Measurements from ENCODE around the gene LILRB1.

LILRB1 gene

GRCh38 chr19:54667217-54667616, 36.9 kb downstream of the LILRB1 start:
- H2BK5ac ChIP-seq (ENCODE audit: low read depth, low read length, poor library complexity), result no peak overlapping the region
- H2BK12ac ChIP-seq (ENCODE audit: low read length), result no peak overlapping the region
- H3K79me2 ChIP-seq (ENCODE audit: control insufficient read depth, insufficient read depth, low read length, poor library complexity), result no peaks in the 10 kb centered on the region
- no peak overlapping the region for H4K8ac ChIP-seq (ENCODE audit: low read depth, low read length)
- no peaks in the 10 kb centered on the region for H3K27me3 ChIP-seq (ENCODE audit: insufficient read depth, low read length)
- no peak overlapping the region for H3K27ac ChIP-seq (ENCODE audit: low read depth, low read length)
- H3K4me1 ChIP-seq (ENCODE audit: control insufficient read depth in 1 of 2, insufficient read depth in 2 of 2, low read length in 2 of 2), result no peaks in the 10 kb centered on the region
- H3K4me2 ChIP-seq (ENCODE audit: low read length), result no peak overlapping the region
- H3K14ac ChIP-seq (ENCODE audit: low read length), result no peak overlapping the region
- no CpG with 5 or more reads among the region's 12 CpGs for WGBS (ENCODE audit: extremely low coverage, insufficient coverage, insufficient read length)
- H3K4me3 ChIP-seq (ENCODE audit: low read depth, low read length), result no peak overlapping the region
- no peaks in the 10 kb centered on the region for H3K79me1 ChIP-seq (ENCODE audit: low read length)
- no peak overlapping the region for H3K9ac ChIP-seq (ENCODE audit: low read length)
- H4K12ac ChIP-seq (ENCODE audit: low read depth, low read length), result no peak overlapping the region
- H3K4ac ChIP-seq (ENCODE audit: low read depth, low read length), result no peak overlapping the region
- H2AFZ ChIP-seq (ENCODE audit: insufficient read depth, low read length, poor library complexity), result no peak overlapping the region
- H3K23ac ChIP-seq (ENCODE audit: low read length), result no peak overlapping the region
- H3K9me3 ChIP-seq (ENCODE audit: insufficient read depth, low read depth, low read length), result peaks cover 62% of the 10 kb centered on the region
- no peak overlapping the region for H3K18ac ChIP-seq (ENCODE audit: low read length)
- no peak overlapping the region for H2AK5ac ChIP-seq (ENCODE audit: low read length)
- no peak overlapping the region for H4K91ac ChIP-seq (ENCODE audit: low read depth, low read length)
- DNase-seq, result no peak
- no peak overlapping the region for H2BK120ac ChIP-seq (ENCODE audit: insufficient read depth, low read length, poor library complexity)
- no peaks in the 10 kb centered on the region for H3K36me3 ChIP-seq (ENCODE audit: control insufficient read depth in 1 of 2, insufficient read depth in 2 of 2, low read length in 2 of 2)

- no peak overlapping the region for H3K23ac ChIP-seq (ENCODE audit: low read length)
- H3K4me1 ChIP-seq (ENCODE audit: control insufficient read depth in 1 of 2, insufficient read depth in 2 of 2, low read length in 2 of 2), result no peaks in the 10 kb centered on the region
- no peak overlapping the region for H2BK12ac ChIP-seq (ENCODE audit: low read length)
- no peak overlapping the region for H2AK5ac ChIP-seq (ENCODE audit: low read length)
- H3K9me3 ChIP-seq (ENCODE audit: insufficient read depth, low read depth, low read length), result peaks cover 59% of the 10 kb centered on the region
- H3K27me3 ChIP-seq (ENCODE audit: insufficient read depth, low read length), result no peaks in the 10 kb centered on the region
- H3K4me2 ChIP-seq (ENCODE audit: low read length), result no peak overlapping the region
- no peak overlapping the region for H4K8ac ChIP-seq (ENCODE audit: low read depth, low read length)
- no peak overlapping the region for H3K27ac ChIP-seq (ENCODE audit: low read depth, low read length)
- no peak overlapping the region for H3K9ac ChIP-seq (ENCODE audit: low read length)
- H4K12ac ChIP-seq (ENCODE audit: low read depth, low read length), result no peak overlapping the region
- no peaks in the 10 kb centered on the region for H3K79me1 ChIP-seq (ENCODE audit: low read length)
- no peak overlapping the region for H3K14ac ChIP-seq (ENCODE audit: low read length)
- H3K4ac ChIP-seq (ENCODE audit: low read depth, low read length), result no peak overlapping the region
- WGBS (ENCODE audit: extremely low coverage, insufficient coverage, insufficient read length), result no CpG with 5 or more reads among the region's 1 CpG
- no peaks in the 10 kb centered on the region for H3K36me3 ChIP-seq (ENCODE audit: control insufficient read depth in 1 of 2, insufficient read depth in 2 of 2, low read length in 2 of 2)
- no peak overlapping the region for H2BK5ac ChIP-seq (ENCODE audit: low read depth, low read length, poor library complexity)
- H4K91ac ChIP-seq (ENCODE audit: low read depth, low read length), result no peak overlapping the region
- H3K18ac ChIP-seq (ENCODE audit: low read length), result no peak overlapping the region
- H3K4me3 ChIP-seq (ENCODE audit: low read depth, low read length), result no peak overlapping the region
- no peaks in the 10 kb centered on the region for H3K79me2 ChIP-seq (ENCODE audit: control insufficient read depth, insufficient read depth, low read length, poor library complexity)
- no peak overlapping the region for H2AFZ ChIP-seq (ENCODE audit: insufficient read depth, low read length, poor library complexity)
- DNase-seq, result no peak
- no peak overlapping the region for H2BK120ac ChIP-seq (ENCODE audit: insufficient read depth, low read length, poor library complexity)
Observed at GRCh38 chr19:54668353-54668752, 38.1 kb downstream of the LILRB1 start.

- Histone ChIP-seq H2BK12ac (ENCODE audit: low read length) (no peak overlapping the region), H3K4me1 (ENCODE audit: control insufficient read depth in 1 of 2, insufficient read depth in 2 of 2, low read length in 2 of 2) (no peaks in the 10 kb centered on the region), H3K9me3 (ENCODE audit: insufficient read depth, low read depth, low read length) (peaks cover 35% of the 10 kb centered on the region), H3K4me3 (ENCODE audit: low read depth, low read length) (no peak overlapping the region), H3K18ac (ENCODE audit: low read length) (no peak overlapping the region), H2BK120ac (ENCODE audit: insufficient read depth, low read length, poor library complexity) (no peak overlapping the region), H3K4me2 (ENCODE audit: low read length) (no peak overlapping the region), H3K27ac (ENCODE audit: low read depth, low read length) (no peak overlapping the region), H3K4ac (ENCODE audit: low read depth, low read length) (no peak overlapping the region), H4K91ac (ENCODE audit: low read depth, low read length) (no peak overlapping the region), H2BK5ac (ENCODE audit: low read depth, low read length, poor library complexity) (no peak overlapping the region), H3K23ac (ENCODE audit: low read length) (no peak overlapping the region), H3K14ac (ENCODE audit: low read length) (no peak overlapping the region), H3K79me2 (ENCODE audit: control insufficient read depth, insufficient read depth, low read length, poor library complexity) (no peaks in the 10 kb centered on the region), H3K79me1 (ENCODE audit: low read length) (no peaks in the 10 kb centered on the region), H2AK5ac (ENCODE audit: low read length) (no peak overlapping the region), H3K27me3 (ENCODE audit: insufficient read depth, low read length) (no peaks in the 10 kb centered on the region), H4K8ac (ENCODE audit: low read depth, low read length) (no peak overlapping the region), H3K9ac (ENCODE audit: low read length) (no peak overlapping the region), H2AFZ (ENCODE audit: insufficient read depth, low read length, poor library complexity) (no peak overlapping the region), H4K12ac (ENCODE audit: low read depth, low read length) (no peak overlapping the region), H3K36me3 (ENCODE audit: control insufficient read depth in 1 of 2, insufficient read depth in 2 of 2, low read length in 2 of 2) (no peaks in the 10 kb centered on the region)
- WGBS (ENCODE audit: extremely low coverage, insufficient coverage, insufficient read length), result no CpG with 5 or more reads among the region's 3 CpGs
- no peak for DNase-seq
Observed at GRCh38 chr19:54670576-54671357, 40.5 kb downstream of the LILRB1 start.

GRCh38 chr19:54673222-54673621, 42.9 kb downstream of the LILRB1 start:
- Histone ChIP-seq H2BK120ac (ENCODE audit: insufficient read depth, low read length, poor library complexity) (no peak overlapping the region), H3K27me3 (ENCODE audit: insufficient read depth, low read length) (no peaks in the 10 kb centered on the region), H2BK5ac (ENCODE audit: low read depth, low read length, poor library complexity) (no peak overlapping the region), H4K91ac (ENCODE audit: low read depth, low read length) (no peak overlapping the region), H2AFZ (ENCODE audit: insufficient read depth, low read length, poor library complexity) (no peak overlapping the region), H2AK5ac (ENCODE audit: low read length) (no peak overlapping the region), H3K9me3 (ENCODE audit: insufficient read depth, low read depth, low read length) (peaks cover 23% of the 10 kb centered on the region), H3K4me3 (ENCODE audit: low read depth, low read length) (no peak overlapping the region), H3K4me2 (ENCODE audit: low read length) (no peak overlapping the region), H3K4me1 (ENCODE audit: control insufficient read depth in 1 of 2, insufficient read depth in 2 of 2, low read length in 2 of 2) (no peaks in the 10 kb centered on the region), H3K79me2 (ENCODE audit: control insufficient read depth, insufficient read depth, low read length, poor library complexity) (no peaks in the 10 kb centered on the region), H2BK12ac (ENCODE audit: low read length) (no peak overlapping the region), H3K23ac (ENCODE audit: low read length) (no peak overlapping the region), H3K27ac (ENCODE audit: low read depth, low read length) (no peak overlapping the region), H3K36me3 (ENCODE audit: control insufficient read depth in 1 of 2, insufficient read depth in 2 of 2, low read length in 2 of 2) (no peaks in the 10 kb centered on the region), H3K14ac (ENCODE audit: low read length) (no peak overlapping the region), H3K18ac (ENCODE audit: low read length) (no peak overlapping the region), H4K8ac (ENCODE audit: low read depth, low read length) (no peak overlapping the region), H4K12ac (ENCODE audit: low read depth, low read length) (no peak overlapping the region), H3K4ac (ENCODE audit: low read depth, low read length) (no peak overlapping the region), H3K79me1 (ENCODE audit: low read length) (no peaks in the 10 kb centered on the region), H3K9ac (ENCODE audit: low read length) (no peak overlapping the region)
- DNase-seq, result no peak
- no CpG with 5 or more reads among the region's 1 CpG for WGBS (ENCODE audit: extremely low coverage, insufficient coverage, insufficient read length)

Data from trophoblast cell (in vitro differentiated cells and primary cell).